HEK293 (cell line): ENCODE data around the gene SPTBN1.

Experiments
- CTCF ChIA-PET: fragments of 350-600 bp; formaldehyde crosslinking; extraction: SDS; loops from one replicate; lab custom pipeline; 2021; ENCODE audit warnings: antibody characterized with exemption; lab: Yijun Ruan, JAX
- POLR2A ChIA-PET: fragments of 300-600 bp; formaldehyde crosslinking; extraction: SDS; loops from one replicate; lab custom pipeline; 2020; ENCODE audit warnings: antibody characterized with exemption, inconsistent platforms; lab: Yijun Ruan, JAX
- H3K27ac ChIP-seq: fragments of 200-500 bp; sonication (Bioruptor generic); 2 replicates; pipeline ENCODE4 v1.5.1; 2014; ENCODE audit warnings: low read depth, low read length, control low read depth, inconsistent platforms; ENCODE audit errors: extremely low read depth
- H3K36me3 ChIP-seq, 2 experiments: fragments of 200-500 bp in 1 of 2; sonication (Bioruptor generic) in 1 of 2; 1 replicate in 1 of 2; 2 replicates in 1 of 2; pipeline ENCODE4 v1.5.1; 2014 to 2017; ENCODE audit warnings: inconsistent platforms in 2 of 2, low read length in 2 of 2; ENCODE audit not compliant: control insufficient read depth in 2 of 2, insufficient read depth in 1 of 2
- H3K4me1 ChIP-seq: fragments of 200-500 bp; sonication (Bioruptor generic); 2 replicates; pipeline ENCODE4 v1.5.1; 2014; ENCODE audit warnings: mild to moderate bottlenecking, low read length, inconsistent platforms; ENCODE audit not compliant: control insufficient read depth, insufficient read depth
- H3K4me3 ChIP-seq: 2 replicates; pipeline ENCODE4 v1.5.1; 2011; ENCODE audit warnings: low read depth, mild to moderate bottlenecking, control low read depth, low read length, moderate library complexity
- H3K9me3 ChIP-seq: fragments of 200-500 bp; sonication (Bioruptor generic); 2 replicates; pipeline ENCODE4 v1.5.1; 2014; ENCODE audit warnings: low read depth, low read length, inconsistent platforms; ENCODE audit not compliant: control insufficient read depth, insufficient read depth
- CTCF ChIP-seq: fragments of 450-650 bp; formaldehyde crosslinking; IDR thresholded peaks from 2 replicates; pipeline ENCODE4 v1.5.1; 2016; ENCODE audit warnings: missing biosample characterization, missing genetic modification characterization
- EGR2 ChIP-seq: fragments of 450-650 bp; formaldehyde crosslinking; IDR thresholded peaks from 2 replicates; pipeline ENCODE4 v1.5.1; 2016; ENCODE audit warnings: low read depth, missing biosample characterization, missing genetic modification characterization
- HIC1 ChIP-seq: fragments of 450-650 bp; formaldehyde crosslinking; IDR thresholded peaks from 2 replicates; pipeline ENCODE4 v1.5.1; 2016; ENCODE audit warnings: missing biosample characterization, missing genetic modification characterization
- KLF10 ChIP-seq: fragments of 450-650 bp; IDR thresholded peaks from 2 replicates; pipeline ENCODE4 v1.5.1; 2018; ENCODE audit warnings: missing biosample characterization, mild to moderate bottlenecking, missing genetic modification characterization
- RBAK ChIP-seq: fragments of 450-650 bp; formaldehyde crosslinking; IDR thresholded peaks from 2 replicates; pipeline ENCODE4 v1.5.1; 2016; ENCODE audit warnings: missing biosample characterization, missing genetic modification characterization
- TRIM28 ChIP-seq: IDR thresholded peaks from 2 replicates; pipeline ENCODE4 v1.6.1; 2011; ENCODE audit warnings: low read length, control low read depth, borderline replicate concordance
- ZBTB20 ChIP-seq: fragments of 450-650 bp; formaldehyde crosslinking; IDR thresholded peaks from 2 replicates; pipeline ENCODE4 v1.5.1; 2016; ENCODE audit warnings: missing biosample characterization, missing genetic modification characterization
- ZBTB44 ChIP-seq: fragments of 450-650 bp; IDR thresholded peaks from 2 replicates; pipeline ENCODE4 v1.5.1; 2018; ENCODE audit warnings: missing biosample characterization, mild to moderate bottlenecking, missing genetic modification characterization
- ZIC2 ChIP-seq: fragments of 450-650 bp; formaldehyde crosslinking; IDR thresholded peaks from 2 replicates; pipeline ENCODE4 v1.5.1; 2016; ENCODE audit warnings: missing biosample characterization, missing genetic modification characterization
- ZNF121 ChIP-seq: fragments of 450-650 bp; formaldehyde crosslinking; IDR thresholded peaks from 2 replicates; pipeline ENCODE4 v1.5.1; 2016; ENCODE audit warnings: missing biosample characterization, missing genetic modification characterization
- ZNF24 ChIP-seq: fragments of 450-650 bp; formaldehyde crosslinking; IDR thresholded peaks from 2 replicates; pipeline ENCODE4 v1.5.1; 2016; ENCODE audit warnings: missing biosample characterization, missing genetic modification characterization
- ZNF302 ChIP-seq: fragments of 450-650 bp; formaldehyde crosslinking; IDR thresholded peaks from 2 replicates; pipeline ENCODE4 v1.5.1; 2016; ENCODE audit warnings: missing biosample characterization, missing genetic modification characterization, low read depth
- ZNF324 ChIP-seq: fragments of 450-650 bp; formaldehyde crosslinking; IDR thresholded peaks from 2 replicates; pipeline ENCODE4 v1.5.1; 2016; ENCODE audit warnings: missing biosample characterization, missing genetic modification characterization
- ZNF404 ChIP-seq: fragments of 450-650 bp; formaldehyde crosslinking; IDR thresholded peaks from 2 replicates; pipeline ENCODE4 v1.5.1; 2017; ENCODE audit warnings: missing biosample characterization, missing genetic modification characterization
- ZNF433 ChIP-seq: fragments of 450-650 bp; formaldehyde crosslinking; IDR thresholded peaks from 2 replicates; pipeline ENCODE4 v1.5.1; 2016; ENCODE audit warnings: missing biosample characterization, missing genetic modification characterization, low read depth
- ZNF513 ChIP-seq: fragments of 450-650 bp; IDR thresholded peaks from 2 replicates; pipeline ENCODE4 v1.5.1; 2018; ENCODE audit warnings: missing biosample characterization, missing genetic modification characterization
- ZNF544 ChIP-seq: fragments of 450-650 bp; formaldehyde crosslinking; IDR thresholded peaks from 2 replicates; pipeline ENCODE4 v1.5.0; 2017; ENCODE audit warnings: missing biosample characterization, missing genetic modification characterization
- ZNF548 ChIP-seq: fragments of 450-650 bp; formaldehyde crosslinking; IDR thresholded peaks from 2 replicates; pipeline ENCODE4 v1.5.1; 2016; ENCODE audit warnings: missing biosample characterization, missing genetic modification characterization
- ZNF596 ChIP-seq: fragments of 450-650 bp; IDR thresholded peaks from 2 replicates; pipeline ENCODE4 v1.5.0; 2018; ENCODE audit warnings: missing biosample characterization, mild to moderate bottlenecking, missing genetic modification characterization, moderate library complexity
- ZNF600 ChIP-seq: fragments of 450-650 bp; formaldehyde crosslinking; IDR thresholded peaks from 2 replicates; pipeline ENCODE4 v1.5.1; 2016; ENCODE audit warnings: missing biosample characterization, missing genetic modification characterization
- ZNF654 ChIP-seq: fragments of 450-650 bp; formaldehyde crosslinking; IDR thresholded peaks from 2 replicates; pipeline ENCODE4 v1.5.1; 2016; ENCODE audit warnings: low read depth, missing biosample characterization, missing genetic modification characterization
- ZNF658 ChIP-seq: fragments of 450-650 bp; formaldehyde crosslinking; IDR thresholded peaks from 2 replicates; pipeline ENCODE4; 2016; ENCODE audit warnings: missing biosample characterization, missing genetic modification characterization
- ZNF701 ChIP-seq: fragments of 450-650 bp; formaldehyde crosslinking; IDR thresholded peaks from 2 replicates; pipeline ENCODE4 v1.5.1; 2016; ENCODE audit warnings: missing biosample characterization, missing genetic modification characterization
- ZNF843 ChIP-seq: fragments of 450-650 bp; formaldehyde crosslinking; IDR thresholded peaks from 2 replicates; pipeline ENCODE4 v1.5.1; 2016; ENCODE audit warnings: missing biosample characterization, missing genetic modification characterization

Gene SPTBN1

GRCh38 chr2:54704238-54704637 lies 248.1 kb downstream of the SPTBN1 start (continued):
- no peak for TF ChIP-seq ZBTB20 (tag by site-specific recombination)
- no peak for TF ChIP-seq KLF10
- no peak for TF ChIP-seq ZNF513 (tag by site-specific recombination)
- TF ChIP-seq ZNF701 (tag by site-specific recombination), result no peak
- no peak for TF ChIP-seq RBAK (tag by site-specific recombination)
- TF ChIP-seq ZIC2, result no peak

- H3K9me3 ChIP-seq, result no peaks in the 10 kb centered on the region
- POLR2A ChIA-PET, result interaction anchor here (1.0 to 1.2 kb wide), 2 partner anchors 20 to 528 kb away, joined by 3 read pairs; no protein-coding TSS in a partner anchor
- TF ChIP-seq ZNF404 (tag by site-specific recombination) (no peak), EGR2 (tag by site-specific recombination) (no peak), ZNF302 (tag by site-specific recombination) (no peak), ZNF654 (tag by site-specific recombination) (peak; percentile 61), ZNF658 (tag by site-specific recombination) (no peak), CTCF (tag by site-specific recombination) (peak; percentile 47; the same call in 1 of the 2 replicates), HIC1 (tag by site-specific recombination) (no peak), ZNF324 (tag by site-specific recombination) (no peak), ZNF121 (no peak)
- TF ChIP-seq, all 188 proteins: peak for 2
- H3K36me3 ChIP-seq, result no peaks in the 10 kb centered on the region
- CTCF ChIA-PET, result interaction anchor here (0.5 to 4.8 kb wide), 49 partner anchors 8 to 934 kb away, joined by 3 to 64 read pairs (median 4); partner anchors contain the start of gene ACYP2
- no peaks in the 10 kb centered on the region for H3K4me1 ChIP-seq
- no peak overlapping the region for H3K4me3 ChIP-seq
- no peak overlapping the region for H3K27ac ChIP-seq
These were observed 248.8 kb downstream of the SPTBN1 start for GRCh38 chr2:54704688-54705605.

GRCh38 chr2:54706622-54707021 lies 250.5 kb downstream of the SPTBN1 start:
- no peak overlapping the region for H3K4me3 ChIP-seq
- ChIA-PET POLR2A (no interaction called here), CTCF (interaction anchor here (0.6 to 4.8 kb wide), 9 partner anchors 9 to 1477 kb away, joined by 3 to 64 read pairs (median 4); no protein-coding TSS in a partner anchor)
- no peaks in the 10 kb centered on the region for H3K9me3 ChIP-seq
- TF ChIP-seq ZNF596 (tag by site-specific recombination) (no peak), ZNF302 (tag by site-specific recombination) (no peak), ZNF544 (tag by site-specific recombination) (no peak), ZNF24 (tag by site-specific recombination) (no peak), ZNF600 (no peak), ZBTB44 (no peak), ZNF843 (tag by site-specific recombination) (no peak), ZNF548 (tag by site-specific recombination) (no peak), TRIM28 (no peak), ZNF433 (tag by site-specific recombination) (no peak), ZIC2 (no peak)
- H3K27ac ChIP-seq, result no peak overlapping the region
- no peaks in the 10 kb centered on the region for H3K36me3 ChIP-seq
- H3K4me1 ChIP-seq, result no peaks in the 10 kb centered on the region
